H1 (cell line): Measurements from ENCODE around the gene MRTFB. TPM values are rescaled to one million over a fixed set of nuclear protein-coding genes. Genes with fewer than 3 reads are reported as not detected.

Experiments
- ATF3 ChIP-seq: IDR thresholded peaks from 2 replicates; pipeline ENCODE4 v1.6.1; 2011; ENCODE audit warnings: low read depth, mild to moderate bottlenecking, low read length; ENCODE audit not compliant: insufficient read depth
- CBX8 ChIP-seq: fragments of 300-800, 300-1000 bp; sonication (generic); IDR thresholded peaks from 2 replicates; pipeline ENCODE4 v1.7.1; 2016; ENCODE audit warnings: low read depth, low read length, borderline replicate concordance
- CHD2 ChIP-seq: IDR thresholded peaks from 2 replicates; pipeline ENCODE4 v1.6.1; 2012; ENCODE audit warnings: low read length, improper control_type of control experiment
- CREB1 ChIP-seq: IDR thresholded peaks from 2 replicates; pipeline ENCODE4 v1.6.1; 2012; ENCODE audit warnings: inconsistent platforms
- E2F6 ChIP-seq: IDR thresholded peaks from 2 replicates; pipeline ENCODE4 v1.6.1; 2012; ENCODE audit warnings: inconsistent platforms
- EGR1 ChIP-seq: IDR thresholded peaks from 2 replicates; pipeline ENCODE4 v1.6.1; 2011; ENCODE audit warnings: low read depth, low read length, borderline replicate concordance
- GABPA ChIP-seq: IDR thresholded peaks from 2 replicates; pipeline ENCODE4 v1.6.1; 2011; ENCODE audit warnings: mild to moderate bottlenecking, low read length, moderate library complexity, borderline replicate concordance; ENCODE audit not compliant: insufficient read depth
- GTF2F1 ChIP-seq: IDR thresholded peaks from 2 replicates; pipeline ENCODE4 v1.6.1; 2012; ENCODE audit warnings: low read depth, low read length, improper control_type of control experiment, borderline replicate concordance
- KDM1A ChIP-seq: fragments of 200-600, 300-600 bp; sonication (generic); IDR thresholded peaks from 2 replicates; pipeline ENCODE4 v1.7.1; 2016; ENCODE audit warnings: mild to moderate bottlenecking, low read length, borderline replicate concordance
- KDM5A ChIP-seq: fragments of 200-600 bp; IDR thresholded peaks from 2 replicates; pipeline ENCODE4 v1.7.1; 2012; ENCODE audit warnings: mild to moderate bottlenecking, low read length, inconsistent platforms, mixed read lengths
- MAFK ChIP-seq: IDR thresholded peaks from 2 replicates; pipeline ENCODE4 v1.6.1; 2012; ENCODE audit warnings: low read depth, mild to moderate bottlenecking, improper control_type of control experiment, low read length
- MAX ChIP-seq: IDR thresholded peaks from 2 replicates; pipeline ENCODE4 v1.6.1; 2012; ENCODE audit warnings: inconsistent platforms
- NANOG ChIP-seq: IDR thresholded peaks from 2 replicates; pipeline ENCODE4 v1.6.1; 2011; ENCODE audit warnings: low read length, low read depth, mild to moderate bottlenecking, inconsistent platforms; ENCODE audit not compliant: insufficient read depth, poor library complexity, severe bottlenecking
- NRF1 ChIP-seq: IDR thresholded peaks from 2 replicates; pipeline ENCODE4 v1.6.1; 2011; ENCODE audit warnings: mild to moderate bottlenecking, low read depth, low read length, improper control_type of control experiment
- POLR2AphosphoS5 ChIP-seq: IDR thresholded peaks from 2 replicates; pipeline ENCODE4 v1.6.1; 2011; ENCODE audit warnings: low read depth, low read length
- SAP30 ChIP-seq: fragments of 300-600 bp; sonication (generic); IDR thresholded peaks from 2 replicates; pipeline ENCODE4 v1.7.1; 2012; ENCODE audit warnings: low read length, moderate library complexity, mild to moderate bottlenecking, inconsistent platforms; ENCODE audit not compliant: insufficient read depth, insufficient replicate concordance
- SIN3A ChIP-seq, 2 experiments: IDR thresholded peaks in 1 of 2; conservative IDR thresholded peaks in 1 of 2; 2 replicates each; pipeline ENCODE4 v1.6.1; 2011 to 2012; ENCODE audit warnings: low read length in 2 of 2, improper control_type of control experiment in 1 of 2, low read depth in 1 of 2, mild to moderate bottlenecking in 1 of 2
- SP4 ChIP-seq: IDR thresholded peaks from 2 replicates; pipeline ENCODE4 v1.6.1; 2012; ENCODE audit warnings: low read length, inconsistent platforms
- TCF12 ChIP-seq: IDR thresholded peaks from 2 replicates; pipeline ENCODE4 v1.6.1; 2011; ENCODE audit warnings: low read depth, mild to moderate bottlenecking, low read length
- polyA plus RNA-seq, 7 experiments: library from polyadenylated mRNA; depleted of rRNA in 3 of 7; stranded (reverse) in 5 of 7; unstranded in 2 of 7; fragments of >200 nt in 5 of 7; fragments of 200-250 nt in 2 of 7; gene quantifications; 1 replicate in 5 of 7; 2 replicates in 1 of 7; 4 replicates in 1 of 7; pipeline versions ENCODE4 v1.2.1 to v1.2.3, GENCODE V29; 2011 to 2013; ENCODE audit warnings: missing spikeins in 2 of 7, mixed read lengths in 2 of 7
- total RNA-seq: library from RNA; stranded (reverse); fragmentation: NEBNext Ultra II Directional; extraction: Animal tissue kit (Norgen Biotek cat#: 25700); gene quantifications from 2 replicates; pipeline ENCODE4 v1.2.1, GENCODE V29; 2021

Gene MRTFB
- total and polyA plus RNA-seq, 2 of the 8 experiments (the other 6 are each of a cell fraction or from before 2014, with no cell fraction given), result 13.5 to 34.9 TPM

- TF ChIP-seq TCF12 (0 out of 2 replicates have a peak, but pooled peaks have one; percentile 44), CBX8 (no peak), KDM5A (no peak), SP4 (no peak), KDM1A (no peak), MAX (peak; percentile 75), SIN3A (conservative IDR thresholded peaks at IDR 0.05 in 1 of 2, IDR thresholded peaks at IDR 0.05 in 1 of 2; ENCODE audit: low read depth in 1 of 2, low read length in 2 of 2) (no peak), CHD2 (no peak), GABPA (no peak), NRF1 (no peak), MAFK (no peak), NANOG (peak; percentile 68), POLR2AphosphoS5 (no peak), CREB1 (no peak), GTF2F1 (no peak), EGR1 (no peak), SAP30 (no peak), ATF3 (no peak), E2F6 (peak; percentile 47; the same call in 1 of the 2 replicates)
Measured at GRCh38 chr16:14283786-14284185, 212.7 kb downstream of the MRTFB start (continued).
